ENCODE data around the gene SRGAP3. TPM values are rescaled to one million over a fixed set of nuclear protein-coding genes. Genes with fewer than 3 reads are reported as not detected.

Gene SRGAP3
- total RNA-seq, 2 experiments from 2014 or later: 2.8 to 3.2 TPM

DNA sequence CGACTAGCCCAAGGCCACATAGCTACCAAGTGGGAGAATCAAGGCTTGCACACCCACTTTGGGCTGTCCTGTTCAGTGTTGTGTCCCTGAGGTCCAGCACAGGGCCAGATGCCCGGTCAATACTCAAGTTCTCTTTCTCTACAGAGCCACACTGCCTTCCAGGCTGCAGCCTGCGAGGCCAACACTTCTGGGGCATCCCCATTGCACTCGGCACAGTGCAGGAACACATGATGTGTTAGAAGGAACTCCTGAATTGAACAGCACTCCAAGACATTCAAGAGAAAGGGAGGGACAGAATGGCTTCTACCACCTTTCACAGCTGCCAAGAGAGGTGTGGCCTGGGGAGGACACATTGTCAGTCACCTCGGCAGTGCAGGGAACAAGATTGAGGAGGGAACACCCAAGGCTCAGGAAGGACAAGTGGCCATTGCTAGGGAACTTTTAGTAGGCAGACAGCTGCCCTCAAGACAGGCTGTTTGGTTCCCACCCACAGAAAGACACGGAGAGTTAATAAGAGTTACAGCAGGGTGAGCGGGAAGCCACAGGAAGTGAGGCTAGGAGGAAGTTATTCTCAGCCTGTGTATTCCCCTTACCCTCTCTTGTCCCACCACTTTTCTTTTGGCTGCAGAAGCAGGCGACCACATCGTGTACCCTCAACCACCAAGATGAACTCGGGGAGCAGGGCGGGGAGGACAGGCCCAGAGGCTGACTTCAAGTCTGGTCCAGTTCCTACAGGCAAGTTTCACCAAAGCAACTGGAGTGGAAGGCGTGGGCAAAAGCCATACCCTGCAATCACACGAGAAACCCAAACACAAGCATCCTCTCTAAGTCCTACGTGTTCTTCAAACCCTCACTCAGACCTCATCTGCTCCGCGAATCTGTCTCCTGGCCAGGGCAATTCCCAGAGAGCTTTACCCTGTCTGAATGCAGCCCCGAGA is 69.4 kb downstream of the SRGAP3 start:
- H3K4me3 ChIP-seq (ENCODE audit: low read length): peak overlapping the region; percentile 46
- no peaks in the 10 kb centered on the region for H3K27me3 ChIP-seq (ENCODE audit: control insufficient read depth in 1 of 2, insufficient read depth in 2 of 2, low read length in 2 of 2)
- peaks cover 29% of the 10 kb centered on the region for H3K4me1 Mint-ChIP-seq (ENCODE audit: low read depth)
- no peaks in the 10 kb centered on the region for H3K36me3 ChIP-seq (ENCODE audit: insufficient read depth, low read length)
- no peaks in the 10 kb centered on the region for H3K9me3 Mint-ChIP-seq
- ChIA-PET CTCF (no interaction called here), POLR2A (interaction anchor here (0.7 kb wide), 1 partner anchor 10 kb away, joined by 3 read pairs; no protein-coding TSS in a partner anchor)
- DNase-seq (peak in 3 of 14 experiments; percentile 19 to 29 (median 24)), ATAC-seq (ENCODE audit: poor library complexity) (peak; percentile 46)
- TF ChIP-seq, protein P1, sequence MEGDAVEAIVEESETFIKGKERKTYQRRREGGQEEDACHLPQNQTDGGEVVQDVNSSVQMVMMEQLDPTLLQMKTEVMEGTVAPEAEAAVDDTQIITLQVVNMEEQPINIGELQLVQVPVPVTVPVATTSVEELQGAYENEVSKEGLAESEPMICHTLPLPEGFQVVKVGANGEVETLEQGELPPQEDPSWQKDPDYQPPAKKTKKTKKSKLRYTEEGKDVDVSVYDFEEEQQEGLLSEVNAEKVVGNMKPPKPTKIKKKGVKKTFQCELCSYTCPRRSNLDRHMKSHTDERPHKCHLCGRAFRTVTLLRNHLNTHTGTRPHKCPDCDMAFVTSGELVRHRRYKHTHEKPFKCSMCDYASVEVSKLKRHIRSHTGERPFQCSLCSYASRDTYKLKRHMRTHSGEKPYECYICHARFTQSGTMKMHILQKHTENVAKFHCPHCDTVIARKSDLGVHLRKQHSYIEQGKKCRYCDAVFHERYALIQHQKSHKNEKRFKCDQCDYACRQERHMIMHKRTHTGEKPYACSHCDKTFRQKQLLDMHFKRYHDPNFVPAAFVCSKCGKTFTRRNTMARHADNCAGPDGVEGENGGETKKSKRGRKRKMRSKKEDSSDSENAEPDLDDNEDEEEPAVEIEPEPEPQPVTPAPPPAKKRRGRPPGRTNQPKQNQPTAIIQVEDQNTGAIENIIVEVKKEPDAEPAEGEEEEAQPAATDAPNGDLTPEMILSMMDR (IDR thresholded peaks at IDR 0.05): no peak
- H3K27me3 Mint-ChIP-seq: no peaks in the 10 kb centered on the region
- intact Hi-C loops (cut with DNase I, micrococcal nuclease): loop anchor here in 1 of 2 experiments (2.0 kb wide), 1 partner anchor 23 kb away; no protein-coding TSS in a partner anchor
- no peaks in the 10 kb centered on the region for H3K36me3 Mint-ChIP-seq (ENCODE audit: low read depth)
- H3K4me1 ChIP-seq (ENCODE audit: insufficient read depth, low read length): peaks cover 24% of the 10 kb centered on the region
- peak overlapping the region; percentile 64 for H3K27ac Mint-ChIP-seq
- H3K4me3 Mint-ChIP-seq: peak overlapping the region; percentile 79
- no peaks in the 10 kb centered on the region for H3K9me3 ChIP-seq (ENCODE audit: control insufficient read depth in 1 of 2, insufficient read depth in 1 of 2, low read length in 2 of 2)
- no peak overlapping the region for H3K27ac ChIP-seq (ENCODE audit: low read depth in 1 of 2, low read length in 2 of 2)

DNA sequence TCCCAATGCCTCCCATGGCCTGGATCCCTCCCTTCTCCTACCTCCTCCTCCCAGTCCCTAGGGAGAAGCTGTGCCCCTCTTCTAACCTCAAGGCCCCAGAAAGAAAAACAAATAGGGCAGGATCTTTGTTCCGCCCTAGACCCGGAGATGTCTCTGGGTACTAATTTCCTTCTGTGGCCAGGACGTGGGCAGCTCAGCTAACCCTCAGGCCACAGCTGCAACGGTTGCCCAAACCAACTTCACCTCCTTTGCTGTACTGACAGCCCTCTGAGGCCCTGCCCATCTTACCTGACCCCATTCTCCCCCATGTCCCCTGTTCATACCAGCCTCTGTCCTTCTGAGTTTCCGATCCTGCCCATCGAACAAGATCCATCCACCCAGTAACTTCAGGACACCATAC is 70.7 kb downstream of the SRGAP3 start:
- no peak for ATAC-seq (ENCODE audit: poor library complexity)
- ChIA-PET POLR2A (no interaction called here), CTCF (no interaction called here)
- H3K27me3 Mint-ChIP-seq: no peaks in the 10 kb centered on the region
- no peak overlapping the region for H3K4me3 Mint-ChIP-seq
- Histone ChIP-seq H3K27me3 (ENCODE audit: control insufficient read depth in 1 of 2, insufficient read depth in 2 of 2, low read length in 2 of 2) (no peaks in the 10 kb centered on the region), H3K4me1 (ENCODE audit: insufficient read depth, low read length) (peaks cover 24% of the 10 kb centered on the region), H3K27ac (ENCODE audit: low read depth in 1 of 2, low read length in 2 of 2) (no peak overlapping the region), H3K36me3 (ENCODE audit: insufficient read depth, low read length) (no peaks in the 10 kb centered on the region), H3K9me3 (ENCODE audit: control insufficient read depth in 1 of 2, insufficient read depth in 1 of 2, low read length in 2 of 2) (no peaks in the 10 kb centered on the region), H3K4me3 (ENCODE audit: low read length) (no peak overlapping the region)
- H3K4me1 Mint-ChIP-seq (ENCODE audit: low read depth): peaks cover 29% of the 10 kb centered on the region
- TF ChIP-seq, protein P1 (IDR thresholded peaks at IDR 0.05): no peak
- no peaks in the 10 kb centered on the region for H3K36me3 Mint-ChIP-seq (ENCODE audit: low read depth)
- DNase-seq: no peak
- H3K9me3 Mint-ChIP-seq: no peaks in the 10 kb centered on the region
- H3K27ac Mint-ChIP-seq: no peak overlapping the region
- intact Hi-C loops (cut with DNase I, micrococcal nuclease): no loop called here

DNA sequence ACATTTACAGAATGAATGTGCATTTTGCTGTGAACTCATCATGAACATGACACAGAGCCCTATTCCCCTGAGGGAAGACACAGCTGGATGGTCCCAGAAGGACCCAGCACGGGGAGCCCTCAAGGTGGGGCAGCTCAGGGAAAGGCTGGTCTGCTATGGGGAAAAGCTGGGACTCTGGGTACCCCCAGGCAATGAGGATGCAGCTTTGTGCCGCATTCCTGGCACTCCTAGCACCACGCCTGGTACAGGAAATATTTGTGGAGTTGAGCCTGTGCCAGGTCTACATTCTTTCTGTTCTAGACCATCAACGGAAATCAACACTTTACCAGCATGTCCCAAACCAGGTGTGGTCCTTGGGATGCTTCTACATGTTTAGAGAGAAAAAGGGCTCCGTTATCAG is 74.0 kb downstream of the SRGAP3 start:
- Histone ChIP-seq H3K4me1 (ENCODE audit: insufficient read depth, low read length) (peaks cover 35% of the 10 kb centered on the region), H3K36me3 (ENCODE audit: insufficient read depth, low read length) (no peaks in the 10 kb centered on the region), H3K27ac (ENCODE audit: low read depth in 1 of 2, low read length in 2 of 2) (no peak overlapping the region), H3K4me3 (ENCODE audit: low read length) (no peak overlapping the region), H3K27me3 (ENCODE audit: control insufficient read depth in 1 of 2, insufficient read depth in 2 of 2, low read length in 2 of 2) (no peaks in the 10 kb centered on the region), H3K9me3 (ENCODE audit: control insufficient read depth in 1 of 2, insufficient read depth in 1 of 2, low read length in 2 of 2) (no peaks in the 10 kb centered on the region)
- intact Hi-C loops (cut with DNase I, micrococcal nuclease): no loop called here
- Mint-ChIP-seq H3K27ac (no peak overlapping the region), H3K27me3 (no peaks in the 10 kb centered on the region), H3K4me1 (ENCODE audit: low read depth) (peaks cover 38% of the 10 kb centered on the region), H3K9me3 (no peaks in the 10 kb centered on the region), H3K4me3 (no peak overlapping the region), H3K36me3 (ENCODE audit: low read depth) (no peaks in the 10 kb centered on the region)
- ChIA-PET POLR2A (no interaction called here), CTCF (no interaction called here)
- ATAC-seq (ENCODE audit: poor library complexity) (no peak), DNase-seq (no peak)
- TF ChIP-seq, protein P1 (IDR thresholded peaks at IDR 0.05): no peak
